HEK293T (cell line): Measurements from ENCODE around the gene MAD1L1.
A peak's percentile ranks its signal among the peaks of the same experiment; 100 is the strongest.

Source experiments
- CTCF ChIA-PET: fragments of 350-600 bp; formaldehyde crosslinking; extraction: SDS; loops from one replicate; lab custom pipeline; 2021; ENCODE audit warnings: antibody characterized with exemption, inconsistent platforms; lab: Yijun Ruan, JAX
- POLR2A ChIA-PET: fragments of 350-600 bp; formaldehyde crosslinking; extraction: SDS; loops from one replicate; lab custom pipeline; 2020; ENCODE audit warnings: antibody characterized with exemption, inconsistent platforms; lab: Yijun Ruan, JAX
- DNase-seq: peaks from one replicate; pipeline ENCODE4 v3.0.0; 2012; ENCODE audit warnings: mixed read lengths; ENCODE audit errors: extremely low spot score
- ARNT ChIP-seq: fragments of 450-650 bp; IDR thresholded peaks from 2 replicates; pipeline ENCODE4 v1.6.1; 2017; ENCODE audit warnings: mild to moderate bottlenecking
- BHLHE40 ChIP-seq: fragments of 450-650 bp; IDR thresholded peaks from 2 replicates; pipeline ENCODE4 v1.6.1; 2016; ENCODE audit warnings: mild to moderate bottlenecking, moderate library complexity, borderline replicate concordance
- CTBP1 ChIP-seq: fragments of 450-650 bp; IDR thresholded peaks from 2 replicates; pipeline ENCODE4 v1.6.1; 2016; ENCODE audit warnings: borderline replicate concordance
- FOXA1 ChIP-seq: fragments of 450-650 bp; IDR thresholded peaks from 2 replicates; pipeline ENCODE4 v1.6.1; 2016; ENCODE audit warnings: mild to moderate bottlenecking
- FOXM1 ChIP-seq: fragments of 450-650 bp; IDR thresholded peaks from 2 replicates; pipeline ENCODE4 v1.6.1; 2017; ENCODE audit warnings: mild to moderate bottlenecking, borderline replicate concordance
- HDGF ChIP-seq: fragments of 450-650 bp; IDR thresholded peaks from 2 replicates; pipeline ENCODE4 v1.6.1; 2017; ENCODE audit warnings: antibody characterized with exemption, borderline replicate concordance
- LEF1 ChIP-seq: fragments of 450-650 bp; IDR thresholded peaks from 2 replicates; pipeline ENCODE4 v1.6.1; 2017; ENCODE audit warnings: mild to moderate bottlenecking, borderline replicate concordance
- NFRKB ChIP-seq: fragments of 450-650 bp; IDR thresholded peaks from 2 replicates; pipeline ENCODE4 v1.6.1; 2016; ENCODE audit warnings: mild to moderate bottlenecking, moderate library complexity
- PKNOX1 ChIP-seq: fragments of 450-650 bp; IDR thresholded peaks from 2 replicates; pipeline ENCODE4 v1.6.1; 2016
- SUZ12 ChIP-seq: fragments of 450-650 bp; IDR thresholded peaks from 2 replicates; pipeline ENCODE4 v1.6.1; 2016; ENCODE audit warnings: mild to moderate bottlenecking
- ZNF384 ChIP-seq: fragments of 450-650 bp; IDR thresholded peaks from 2 replicates; pipeline ENCODE4 v1.6.1; 2016

The MAD1L1 gene

GRCh38 chr7:1768832-1769231, 463.9 kb downstream of the MAD1L1 start:
- POLR2A ChIA-PET: no interaction called here
- no peak for DNase-seq
- peak; percentile 89 for TF ChIP-seq PKNOX1
- no peak for TF ChIP-seq HDGF
- TF ChIP-seq ZNF384: no peak
- CTCF ChIA-PET: no interaction called here

- ChIA-PET POLR2A (no interaction called here), CTCF (no interaction called here)
- TF ChIP-seq PKNOX1: no peak
- no peak for TF ChIP-seq ARNT
- TF ChIP-seq BHLHE40: no peak
- no peak for TF ChIP-seq NFRKB
- no peak for TF ChIP-seq HDGF
- no peak for TF ChIP-seq FOXM1
- no peak for TF ChIP-seq SUZ12
- no peak for TF ChIP-seq FOXA1
- no peak for TF ChIP-seq CTBP1
- no peak for TF ChIP-seq LEF1
- peak; percentile 11 for DNase-seq
These were observed 465.2 kb downstream of the MAD1L1 start for GRCh38 chr7:1767524-1767923.
